ENCODE data around the gene C1orf174.

Gene C1orf174

DNA sequence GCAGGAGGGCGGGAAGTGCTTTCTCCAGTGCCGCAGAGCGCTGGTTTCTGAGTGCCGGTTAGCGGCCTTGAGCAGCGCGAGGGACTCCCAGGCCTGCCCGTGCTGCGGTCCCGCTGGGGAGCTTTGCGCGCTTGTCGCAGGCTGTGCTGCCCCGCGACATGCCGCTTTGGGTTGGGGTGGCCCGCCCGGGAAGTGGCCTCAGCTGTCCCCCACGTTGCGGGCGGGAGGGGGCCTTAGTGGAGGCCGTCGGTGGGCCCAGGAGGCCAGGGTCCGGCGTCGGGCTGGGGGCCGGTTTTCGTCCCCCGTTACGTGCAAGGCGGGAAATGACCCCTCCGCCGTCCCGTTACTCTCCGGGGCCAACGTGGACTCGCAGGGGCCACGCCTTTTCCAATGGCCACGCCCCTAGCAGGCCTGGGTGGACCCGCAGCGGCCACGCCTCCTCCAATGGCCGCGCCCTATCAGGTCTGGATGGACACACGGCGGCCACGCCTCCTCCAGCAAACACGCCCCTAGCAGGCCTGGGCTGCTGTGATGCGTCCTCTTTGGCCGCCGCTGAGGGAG is 977 bp upstream of the C1orf174 start:
- H3K4me1 Mint-ChIP-seq = peaks cover 13 to 28% of the 10 kb centered on the region in 2 donors
- H3K9me3 Mint-ChIP-seq = peaks cover 5 to 8% of the 10 kb centered on the region in 2 donors
- ATAC-seq (replicated peaks) = peak; percentile 63 to 71

DNA sequence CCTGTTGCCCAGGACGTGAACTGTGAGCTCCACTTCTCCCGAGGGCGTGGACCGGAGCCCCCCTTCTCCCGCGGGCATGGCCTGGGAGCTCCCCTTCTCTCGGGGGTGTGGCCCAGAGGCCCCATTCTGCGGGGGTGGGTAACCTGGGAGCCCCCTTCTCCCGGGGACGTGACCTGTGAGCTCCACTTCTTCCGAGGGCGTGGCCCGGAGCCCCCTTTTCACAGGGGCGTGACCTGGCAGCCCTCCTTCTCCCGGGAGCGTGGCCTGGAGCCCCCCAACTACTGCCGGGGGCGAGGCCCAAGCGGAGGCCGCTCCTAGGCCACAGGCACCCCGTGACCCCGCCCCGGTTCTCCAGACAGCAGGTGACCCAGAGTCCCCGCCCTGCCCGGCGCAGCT is 320 bp downstream of the C1orf174 start:
- H3K4me3 Mint-ChIP-seq = peak overlapping the region; percentile 87 to 97
- H3K27ac Mint-ChIP-seq = peak overlapping the region; percentile 99
- ATAC-seq (replicated peaks) (peak in 1 of 2 donors; percentile 2), DNase-seq (peak; percentile 52)
- peaks cover 21 to 30% of the 10 kb centered on the region in 2 donors for H3K36me3 Mint-ChIP-seq
- peaks cover 15 to 37% of the 10 kb centered on the region in 2 donors for H3K4me1 Mint-ChIP-seq
- peaks cover 5 to 8% of the 10 kb centered on the region in 2 donors for H3K9me3 Mint-ChIP-seq
- no peaks in the 10 kb centered on the region for H3K27me3 Mint-ChIP-seq

More for the DNA sequence above, 977 bp upstream of the C1orf174 start:
- Mint-ChIP-seq H3K36me3 (peaks cover 22 to 25% of the 10 kb centered on the region in 2 donors), H3K27me3 (no peaks in the 10 kb centered on the region), H3K4me3 (peak overlapping the region; percentile 87 to 97), H3K27ac (peak overlapping the region; percentile 99)
- DNase-seq = peak; percentile 97

DNA sequence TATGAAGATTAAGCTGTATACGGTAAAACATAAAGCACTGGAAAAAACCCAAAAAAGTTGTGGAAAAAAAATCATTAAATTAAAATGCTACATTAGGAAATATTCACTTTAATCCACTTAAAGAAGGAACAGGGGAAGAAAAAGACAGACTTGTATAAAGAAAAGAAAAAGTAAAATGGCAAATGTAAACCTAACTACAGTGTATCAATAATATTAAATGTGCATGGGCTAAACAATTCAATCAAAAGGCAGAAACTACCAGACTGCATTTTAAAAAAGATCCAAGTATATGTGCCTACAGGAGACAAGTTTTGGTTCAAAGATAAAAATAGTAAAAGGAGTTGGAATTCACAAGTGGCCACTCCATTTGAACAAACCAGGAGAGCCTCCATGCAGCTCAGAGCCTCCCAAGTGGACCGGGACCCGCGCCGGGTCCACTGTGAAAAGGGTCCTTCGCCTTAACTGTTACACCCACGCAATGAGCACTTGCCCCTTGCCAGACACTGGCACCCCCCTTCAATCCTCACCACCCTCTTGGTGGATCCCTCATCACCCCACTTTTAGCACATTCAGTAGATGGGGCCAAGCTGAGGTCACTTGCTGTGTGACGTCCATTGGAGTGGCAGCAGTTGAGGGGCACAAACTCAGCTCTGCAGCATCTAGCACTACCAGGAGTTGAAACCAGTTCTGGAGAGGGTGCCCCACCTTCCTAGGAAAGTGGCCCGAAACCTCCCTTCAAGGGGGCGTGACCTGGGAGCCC is 898 bp downstream of the C1orf174 start:
- Mint-ChIP-seq H3K4me3 (peak overlapping the region; percentile 87 to 97), H3K9me3 (peaks cover 5 to 8% of the 10 kb centered on the region in 2 donors), H3K36me3 (peaks cover 21 to 30% of the 10 kb centered on the region in 2 donors), H3K27me3 (no peaks in the 10 kb centered on the region), H3K27ac (peak overlapping the region; percentile 99), H3K4me1 (peaks cover 15 to 39% of the 10 kb centered on the region in 2 donors)
- DNase-seq (no peak), ATAC-seq (replicated peaks) (no peak)

DNA sequence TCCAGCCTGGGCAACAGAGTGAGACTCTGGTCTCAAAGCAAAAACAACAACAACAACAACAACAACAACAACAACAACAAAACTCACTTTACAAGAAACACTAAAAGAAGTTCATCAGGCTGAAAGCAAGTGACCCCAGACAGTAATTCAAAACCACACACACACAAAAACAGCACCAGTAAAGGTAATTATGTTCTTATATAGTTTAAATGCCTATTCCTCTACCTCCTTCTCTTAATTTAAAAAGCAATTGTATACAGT is 1.7 kb downstream of the C1orf174 start:
- Mint-ChIP-seq H3K27me3 (no peaks in the 10 kb centered on the region), H3K4me1 (peaks cover 15 to 39% of the 10 kb centered on the region in 2 donors), H3K36me3 (peaks cover 21 to 33% of the 10 kb centered on the region in 2 donors), H3K4me3 (peak overlapping the region; percentile 37 to 50), H3K9me3 (peaks cover 5 to 8% of the 10 kb centered on the region in 2 donors), H3K27ac (peak overlapping the region; percentile 14)
- no peak for DNase-seq
- no peak for ATAC-seq (replicated peaks)

DNA sequence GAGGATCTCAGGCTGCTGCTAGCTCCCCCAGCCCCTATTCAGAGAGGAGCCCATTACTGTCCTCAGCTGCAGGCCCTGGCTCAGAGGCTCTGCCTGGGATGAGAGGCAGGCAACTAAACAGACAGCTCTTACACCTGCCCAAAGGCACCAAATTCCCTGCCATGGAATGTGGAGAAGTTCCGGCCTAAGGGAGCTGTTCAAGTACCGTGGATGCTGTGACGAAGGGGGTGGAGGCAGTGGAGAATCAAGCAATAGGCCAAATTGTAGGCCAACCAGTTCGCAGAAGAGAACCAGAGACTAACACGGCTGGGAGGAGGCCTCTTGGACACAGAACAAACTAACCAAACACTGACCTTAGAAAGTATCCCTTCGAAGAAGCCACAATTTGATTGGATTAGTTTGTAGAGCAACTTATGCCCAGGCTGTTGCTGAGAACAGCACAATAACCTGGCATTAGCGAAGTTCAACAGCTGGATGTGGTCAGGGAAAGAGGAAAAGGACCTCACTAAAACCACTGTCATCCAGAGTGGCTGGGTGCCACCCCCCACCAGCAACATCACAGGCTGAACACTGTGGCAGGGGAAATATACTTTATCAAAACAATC is 3.6 kb downstream of the C1orf174 start:
- H3K27ac Mint-ChIP-seq = no peak overlapping the region
- H3K36me3 Mint-ChIP-seq = peaks cover 31 to 40% of the 10 kb centered on the region in 2 donors
- no peaks in the 10 kb centered on the region for H3K27me3 Mint-ChIP-seq
- no peak for DNase-seq
- ATAC-seq (replicated peaks) = no peak
- peaks cover 5 to 8% of the 10 kb centered on the region in 2 donors for H3K9me3 Mint-ChIP-seq
- no peak overlapping the region for H3K4me3 Mint-ChIP-seq
- peaks cover 21 to 51% of the 10 kb centered on the region in 2 donors for H3K4me1 Mint-ChIP-seq

DNA sequence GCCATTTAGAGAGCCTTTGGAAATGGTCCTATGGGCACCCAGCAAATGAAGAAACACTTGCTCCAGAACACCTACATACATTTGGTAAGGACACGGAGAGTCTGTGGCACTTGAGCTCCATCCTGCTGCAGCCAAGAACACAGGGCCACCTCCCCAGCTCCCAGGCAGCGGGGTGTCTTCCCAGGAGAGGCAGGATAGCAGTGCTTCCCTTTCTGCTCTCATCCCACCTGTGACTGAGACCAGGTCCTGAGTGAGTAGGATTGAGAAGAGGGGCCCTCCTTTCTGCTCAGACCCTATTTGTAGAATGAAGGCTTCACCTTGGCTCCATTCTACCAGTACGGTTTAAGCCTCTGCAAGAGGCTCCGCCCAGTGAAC is 4.1 kb downstream of the C1orf174 start:
- peaks cover 5 to 8% of the 10 kb centered on the region in 2 donors for H3K9me3 Mint-ChIP-seq
- peaks cover 19 to 51% of the 10 kb centered on the region in 2 donors for H3K4me1 Mint-ChIP-seq
- DNase-seq (no peak), ATAC-seq (replicated peaks) (no peak)
- no peak overlapping the region for H3K4me3 Mint-ChIP-seq
- no peak overlapping the region for H3K27ac Mint-ChIP-seq
- H3K27me3 Mint-ChIP-seq = no peaks in the 10 kb centered on the region
- H3K36me3 Mint-ChIP-seq = peaks cover 33 to 41% of the 10 kb centered on the region in 2 donors

DNA sequence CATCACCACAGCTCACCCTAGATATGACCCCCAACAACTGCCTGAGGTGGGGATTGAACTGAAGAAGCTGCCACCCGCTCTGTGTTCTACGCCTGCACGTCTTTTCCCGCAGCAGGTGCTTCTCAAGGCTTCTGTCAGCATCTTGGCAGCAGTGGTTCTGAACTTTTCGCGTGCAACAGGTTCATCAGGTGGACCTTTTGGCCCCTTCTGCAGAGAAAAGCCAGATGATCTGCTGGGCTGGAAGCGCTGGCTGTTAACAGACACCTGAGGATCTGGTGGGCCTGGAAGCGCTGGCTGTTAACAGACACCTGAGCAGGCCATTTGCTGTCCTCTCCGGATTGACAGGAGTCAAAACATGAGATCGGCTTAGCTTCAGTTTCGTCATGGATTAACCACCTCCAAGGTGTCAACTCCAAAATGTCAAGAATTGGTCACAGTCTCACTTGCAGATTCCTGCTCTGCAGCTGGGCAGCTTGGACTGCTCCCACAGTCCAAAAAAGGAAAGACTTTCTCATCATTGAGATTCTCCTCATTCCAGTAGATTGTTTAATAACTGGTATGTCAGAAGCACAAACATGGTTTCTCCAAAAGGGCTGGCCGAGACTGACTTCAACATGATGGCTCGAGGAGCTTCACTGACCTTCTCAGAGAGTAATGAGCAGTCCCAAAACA is 4.7 kb downstream of the C1orf174 start:
- H3K27ac Mint-ChIP-seq = no peak overlapping the region
- H3K36me3 Mint-ChIP-seq = peaks cover 36 to 46% of the 10 kb centered on the region in 2 donors
- no peaks in the 10 kb centered on the region for H3K27me3 Mint-ChIP-seq
- H3K4me1 Mint-ChIP-seq = peaks cover 19 to 56% of the 10 kb centered on the region in 2 donors
- H3K4me3 Mint-ChIP-seq = no peak overlapping the region
- H3K9me3 Mint-ChIP-seq = peaks cover 5 to 8% of the 10 kb centered on the region in 2 donors
- no peak for ATAC-seq (replicated peaks)
- no peak for DNase-seq

DNA sequence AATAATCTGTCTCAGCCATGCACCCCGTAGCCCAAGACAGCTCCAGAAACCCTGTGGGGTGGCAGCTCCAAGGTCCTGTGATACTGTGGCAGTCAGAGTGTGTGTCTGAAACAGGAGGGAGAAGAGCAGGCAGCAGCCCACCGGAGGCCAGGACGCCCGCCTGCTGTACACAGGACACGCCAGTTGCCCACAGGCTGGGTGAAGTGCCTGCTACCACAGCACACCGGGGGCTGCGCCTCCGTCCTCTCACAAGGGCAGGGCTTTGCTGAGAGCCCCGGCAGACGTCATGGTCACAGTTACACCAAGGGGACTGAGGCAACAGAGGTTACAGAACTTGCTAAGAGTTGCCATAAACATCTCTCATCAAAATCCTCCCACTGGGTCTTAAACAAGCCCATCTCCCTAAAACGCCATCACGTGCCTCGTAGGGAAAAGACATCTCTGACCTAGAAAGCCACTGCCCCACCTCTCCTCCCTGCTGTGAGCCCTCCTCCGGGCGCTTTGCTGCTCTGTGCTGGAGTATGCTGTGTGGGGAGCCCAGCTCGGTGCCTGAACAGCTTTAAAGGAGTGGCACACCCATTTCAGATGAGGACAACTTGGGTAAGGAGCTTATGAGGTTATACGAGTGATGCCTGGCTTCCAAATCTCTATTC is 5.3 kb downstream of the C1orf174 start:
- Mint-ChIP-seq H3K27me3 (no peaks in the 10 kb centered on the region), H3K9me3 (peaks cover 5 to 8% of the 10 kb centered on the region in 2 donors), H3K27ac (peak overlapping the region; percentile 31), H3K4me1 (peaks cover 18 to 63% of the 10 kb centered on the region in 2 donors), H3K4me3 (no peak overlapping the region), H3K36me3 (peaks cover 40 to 50% of the 10 kb centered on the region in 2 donors)
- ATAC-seq (replicated peaks) = no peak
- no peak for DNase-seq

DNA sequence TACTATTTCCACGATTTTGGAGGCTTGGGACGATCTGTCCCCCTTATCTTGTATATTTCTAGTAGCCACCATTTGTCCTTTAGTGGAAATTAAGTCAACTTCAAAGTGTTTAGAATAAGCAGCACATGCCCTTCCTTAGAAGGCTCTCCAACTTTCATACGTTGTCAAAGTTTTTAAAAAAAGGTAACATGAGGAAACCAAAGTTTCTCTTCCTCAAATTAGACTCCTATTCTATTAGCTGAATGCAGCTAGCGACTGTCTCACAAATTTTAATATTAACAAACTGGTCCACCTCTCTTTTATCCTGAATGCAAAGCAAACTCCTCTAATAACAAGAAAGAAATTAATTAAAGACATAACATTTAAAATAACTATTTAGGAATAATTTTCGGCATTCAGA is 6.9 kb downstream of the C1orf174 start:
- peaks cover 42 to 55% of the 10 kb centered on the region in 2 donors for H3K36me3 Mint-ChIP-seq
- DNase-seq (no peak), ATAC-seq (replicated peaks) (peak in 1 of 2 donors; percentile 44)
- H3K4me3 Mint-ChIP-seq = no peak overlapping the region
- no peaks in the 10 kb centered on the region for H3K27me3 Mint-ChIP-seq
- H3K4me1 Mint-ChIP-seq = peaks cover 13 to 52% of the 10 kb centered on the region in 2 donors
- peak overlapping the region; percentile 20 for H3K27ac Mint-ChIP-seq
- peaks cover 5 to 8% of the 10 kb centered on the region in 2 donors for H3K9me3 Mint-ChIP-seq

DNA sequence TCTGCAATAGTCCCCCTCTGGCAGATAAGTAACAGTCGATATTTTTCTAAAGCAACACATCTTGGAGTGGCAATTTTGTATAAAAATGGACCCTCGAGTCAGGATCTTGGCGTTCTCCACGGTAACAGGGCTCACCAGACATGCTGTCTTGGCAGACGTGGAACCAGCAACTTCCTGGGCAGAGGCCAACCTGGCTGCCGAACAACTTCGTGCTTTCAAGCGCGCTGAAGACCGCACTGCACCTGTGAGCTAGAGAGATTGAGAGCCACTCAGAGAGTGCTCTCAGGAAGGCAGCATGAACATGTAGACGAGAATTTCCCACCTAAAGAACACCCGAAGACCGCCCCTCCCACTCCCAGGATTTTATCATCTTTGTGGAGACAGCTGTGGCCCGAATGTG is 7.3 kb downstream of the C1orf174 start:
- Mint-ChIP-seq H3K27me3 (no peaks in the 10 kb centered on the region), H3K27ac (peak overlapping the region; percentile 65), H3K4me1 (peaks cover 13 to 52% of the 10 kb centered on the region in 2 donors), H3K4me3 (peak overlapping the region in 1 of 2 donors; percentile 55), H3K9me3 (peaks cover 3 to 5% of the 10 kb centered on the region in 2 donors), H3K36me3 (peaks cover 42 to 55% of the 10 kb centered on the region in 2 donors)
- DNase-seq (no peak), ATAC-seq (replicated peaks) (no peak)

DNA sequence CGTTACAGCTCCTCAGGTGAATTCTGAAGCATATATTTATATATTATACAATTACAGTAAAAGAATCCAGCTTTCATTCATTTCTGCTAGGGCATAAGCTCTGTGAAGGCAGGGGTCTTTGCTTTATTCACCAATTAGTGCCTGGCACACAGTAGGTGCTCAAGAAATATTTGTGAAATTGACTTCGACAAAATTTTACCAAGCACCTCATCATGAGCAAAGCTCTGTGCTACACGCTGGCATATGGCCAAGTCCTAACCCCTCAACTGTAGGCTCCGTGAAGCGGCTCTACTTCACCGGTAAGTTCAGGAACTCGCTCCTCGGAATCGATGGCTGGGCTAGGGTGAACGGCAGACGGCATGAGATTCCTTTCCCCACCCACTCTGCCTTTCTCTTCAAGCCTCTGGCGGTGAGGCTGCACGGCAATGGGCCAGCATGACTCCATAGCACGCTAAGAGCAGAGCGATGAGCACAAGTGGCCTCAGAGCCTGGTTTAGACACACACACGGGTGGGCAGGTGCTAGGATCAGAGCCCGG is 8.7 kb downstream of the C1orf174 start:
- no peaks in the 10 kb centered on the region for H3K9me3 Mint-ChIP-seq
- H3K27ac Mint-ChIP-seq = peak overlapping the region; percentile 51
- peaks cover 10 to 42% of the 10 kb centered on the region in 2 donors for H3K4me1 Mint-ChIP-seq
- H3K27me3 Mint-ChIP-seq = no peaks in the 10 kb centered on the region
- H3K4me3 Mint-ChIP-seq = no peak overlapping the region
- ATAC-seq (replicated peaks) = no peak
- no peak for DNase-seq
- H3K36me3 Mint-ChIP-seq = peaks cover 38 to 44% of the 10 kb centered on the region in 2 donors

DNA sequence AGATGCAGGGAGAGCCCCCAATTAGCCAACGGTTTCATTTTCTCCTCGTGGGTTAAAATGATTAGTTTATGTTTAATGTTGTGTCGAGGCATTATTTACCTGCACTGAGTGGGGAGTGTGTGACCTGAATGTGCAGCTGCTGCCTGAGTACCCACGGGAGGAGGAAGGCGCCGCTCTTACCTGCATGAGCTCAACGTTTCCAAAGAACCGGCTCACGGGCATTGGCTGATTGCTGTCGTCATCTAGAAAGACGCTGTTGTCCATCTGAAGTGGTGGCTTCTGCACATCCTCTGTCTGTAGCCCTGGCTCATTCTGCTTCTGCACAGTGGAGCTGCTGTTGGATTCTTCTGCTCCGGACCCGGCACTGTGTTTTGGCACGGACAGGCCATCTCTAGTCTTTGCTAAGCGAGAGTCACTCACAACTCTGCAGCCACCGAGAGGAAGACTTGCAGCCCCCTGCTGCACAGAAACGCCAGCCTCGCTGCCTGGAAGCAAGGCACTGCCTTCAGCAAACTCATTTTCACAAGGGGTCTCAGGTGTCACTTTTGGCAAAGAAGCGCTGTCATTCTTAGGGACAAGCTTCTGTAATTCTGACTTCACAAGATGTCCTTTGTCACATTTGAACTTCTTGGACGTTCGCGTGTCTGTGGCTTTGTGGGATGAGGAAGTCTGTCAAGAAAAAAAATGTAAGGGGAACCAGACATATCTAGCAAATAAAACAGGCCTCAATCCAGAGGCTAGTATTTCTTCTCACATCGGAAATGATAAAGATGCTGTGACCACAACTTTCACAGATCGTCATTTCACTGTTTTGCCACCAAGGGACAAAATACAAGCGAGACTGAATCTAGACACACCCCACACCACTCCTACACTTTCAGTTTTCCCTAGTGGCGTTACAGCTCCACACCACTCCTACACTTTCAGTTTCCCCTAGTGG is 9.4 kb downstream of the C1orf174 start:
- peak; percentile 88 to 93 for ATAC-seq (replicated peaks)
- H3K36me3 Mint-ChIP-seq = peaks cover 35 to 39% of the 10 kb centered on the region in 2 donors
- peaks cover 8 to 37% of the 10 kb centered on the region in 2 donors for H3K4me1 Mint-ChIP-seq
- no peaks in the 10 kb centered on the region for H3K9me3 Mint-ChIP-seq
- H3K27me3 Mint-ChIP-seq = no peaks in the 10 kb centered on the region
- peak overlapping the region; percentile 47 for H3K27ac Mint-ChIP-seq
- DNase-seq = no peak
- peak overlapping the region in 1 of 2 donors; percentile 14 for H3K4me3 Mint-ChIP-seq

DNA sequence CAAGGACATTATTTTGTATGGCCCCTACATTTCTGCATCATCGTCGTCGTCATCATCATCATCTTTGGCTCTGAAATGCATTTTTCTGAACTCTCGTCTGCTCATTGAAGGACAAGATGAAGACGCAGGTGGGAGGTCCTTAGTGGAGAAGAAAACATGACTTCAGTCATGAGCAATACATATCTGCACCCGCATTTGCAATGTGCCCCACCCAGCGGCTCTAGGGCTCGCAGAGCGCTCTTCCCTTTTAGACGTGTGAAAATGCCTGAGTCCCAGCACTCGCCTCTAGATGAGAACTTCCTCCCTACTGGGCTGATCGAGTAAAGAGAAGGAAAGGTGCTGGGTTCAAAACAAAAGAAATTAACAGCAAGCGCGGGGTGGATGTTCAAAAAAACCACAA is 10.1 kb downstream of the C1orf174 start:
- H3K4me3 Mint-ChIP-seq = no peak overlapping the region
- peaks cover 35 to 40% of the 10 kb centered on the region in 2 donors for H3K36me3 Mint-ChIP-seq
- H3K9me3 Mint-ChIP-seq = no peaks in the 10 kb centered on the region
- DNase-seq (no peak), ATAC-seq (replicated peaks) (no peak)
- no peaks in the 10 kb centered on the region for H3K27me3 Mint-ChIP-seq
- peak overlapping the region; percentile 14 for H3K27ac Mint-ChIP-seq
- H3K4me1 Mint-ChIP-seq = peaks cover 7 to 31% of the 10 kb centered on the region in 2 donors

Data from stimulated activated naive B cell treated with anti-CD40 and anti-IgM and Interleukin-4, amounts not matched to agents 10 μg/mL and 1 μg/mL and 100 μg/mL, for 72 hours (primary cell).